Placental epithelial cell (primary cell): ENCODE results near the gene PCSK1. TPM values are rescaled to one million over a fixed set of nuclear protein-coding genes. Genes with fewer than 3 reads are reported as not detected.

ENCODE experiments used
- total RNA-seq: library from RNA; depleted of rRNA; stranded (reverse); fragments of >200 nt; gene quantifications from 2 replicates; pipeline ENCODE4 v1.2.3, GENCODE V29; 2012

The PCSK1 gene
- total RNA-seq, result 0.39 TPM in 1 of 2 replicates, not detected in the other

DNA sequence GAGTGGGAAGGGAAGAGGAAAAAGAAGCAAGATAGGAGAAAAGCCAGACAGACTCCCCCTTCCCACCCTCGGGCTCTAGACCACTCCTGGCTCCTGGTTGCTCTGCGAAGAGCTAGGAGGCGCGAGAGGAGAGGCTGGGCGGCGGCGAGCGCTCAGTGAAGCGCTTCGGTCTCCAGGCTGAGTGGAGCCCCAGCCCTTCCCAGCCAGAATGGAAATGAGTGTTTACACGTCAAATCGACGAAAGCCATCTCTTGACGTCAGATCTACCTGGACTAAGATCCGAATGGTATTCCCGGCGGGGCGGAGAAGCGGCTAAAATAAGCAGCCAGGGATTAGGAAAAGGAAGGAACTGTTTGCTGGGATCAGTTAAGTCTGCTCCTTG is at the start of gene PCSK1:
Gene PCSK1, minus strand, starts transcription at position 183 of the 382 bp plus-strand sequence. CDS start 206 bp downstream, outside the sequence.

Other genes starting within 250 kb of the PCSK1 start
- gene CAST, start 229.1 kb upstream of the PCSK1 start, total RNA-seq, result 433 and 471 TPM in 2 replicates